Measurements from ENCODE around the gene SUN2. TPM values are rescaled to one million over a fixed set of nuclear protein-coding genes. Genes with fewer than 3 reads are reported as not detected.
A peak's percentile ranks its signal among the peaks of the same experiment; 100 is the strongest.

SUN2 gene
- polyA plus RNA-seq, 3 donors from 2014 or later: 444 to 668 (median 473) TPM

- DNase-seq: no peak
- H3K4me3 Mint-ChIP-seq: no peak overlapping the region
- H3K27ac Mint-ChIP-seq: peak overlapping the region in 5 of 6 donors; percentile 44 to 76 (median 61)
- peaks cover 25 to 42% of the 10 kb centered on the region in 2 donors for H3K4me1 Mint-ChIP-seq
- peaks cover 15 to 73% (median 31%) of the 10 kb centered on the region in 3 donors for H3K36me3 Mint-ChIP-seq
- H3K27me3 Mint-ChIP-seq (ENCODE audit: low read depth in 3 of 3): peaks cover 19 to 20% (median 19%) of the 10 kb centered on the region in 3 donors
- no peaks in the 10 kb centered on the region for H3K9me3 Mint-ChIP-seq
Measured at GRCh38 chr22:38741576-38741975, 14.2 kb downstream of the SUN2 start.

- peaks cover 25 to 47% of the 10 kb centered on the region in 2 donors for H3K4me1 Mint-ChIP-seq
- H3K27ac Mint-ChIP-seq: peak overlapping the region; percentile 44 to 76 (median 59)
- DNase-seq: no peak
- no peak overlapping the region for H3K4me3 Mint-ChIP-seq
- peaks cover 20 to 23% (median 20%) of the 10 kb centered on the region in 3 donors for H3K27me3 Mint-ChIP-seq (ENCODE audit: low read depth in 3 of 3)
- peaks cover 15 to 76% (median 31%) of the 10 kb centered on the region in 3 donors for H3K36me3 Mint-ChIP-seq
- H3K9me3 Mint-ChIP-seq: no peaks in the 10 kb centered on the region
Measured at GRCh38 chr22:38741166-38741565, 14.6 kb downstream of the SUN2 start.

GRCh38 chr22:38740754-38741153 is 15.0 kb downstream of the SUN2 start:
- no peaks in the 10 kb centered on the region for H3K9me3 Mint-ChIP-seq
- no peak overlapping the region for H3K4me3 Mint-ChIP-seq
- H3K27me3 Mint-ChIP-seq (ENCODE audit: low read depth in 3 of 3): peaks cover 23% of the 10 kb centered on the region in 3 donors
- H3K36me3 Mint-ChIP-seq: peaks cover 15 to 75% (median 31%) of the 10 kb centered on the region in 3 donors
- no peak for DNase-seq
- H3K4me1 Mint-ChIP-seq: peaks cover 30 to 48% of the 10 kb centered on the region in 2 donors
- H3K27ac Mint-ChIP-seq: peak overlapping the region; percentile 44 to 76 (median 56)

GRCh38 chr22:38740116-38740723 is 15.6 kb downstream of the SUN2 start:
- peaks cover 16 to 73% (median 30%) of the 10 kb centered on the region in 3 donors for H3K36me3 Mint-ChIP-seq
- no peaks in the 10 kb centered on the region for H3K9me3 Mint-ChIP-seq
- H3K27ac Mint-ChIP-seq: peak overlapping the region in 5 of 6 donors; percentile 20 to 67 (median 57)
- H3K4me1 Mint-ChIP-seq: peaks cover 30 to 48% of the 10 kb centered on the region in 2 donors
- no peak overlapping the region for H3K4me3 Mint-ChIP-seq
- peaks cover 23 to 27% (median 23%) of the 10 kb centered on the region in 3 donors for H3K27me3 Mint-ChIP-seq (ENCODE audit: low read depth in 3 of 3)
- no peak for DNase-seq

- Mint-ChIP-seq H3K27ac (peak overlapping the region in 5 of 6 donors; percentile 20 to 67 (median 57)), H3K4me1 (peaks cover 27 to 48% of the 10 kb centered on the region in 2 donors), H3K9me3 (no peaks in the 10 kb centered on the region), H3K36me3 (peaks cover 18 to 74% (median 24%) of the 10 kb centered on the region in 3 donors), H3K4me3 (no peak overlapping the region), H3K27me3 (ENCODE audit: low read depth in 3 of 3) (peaks cover 25 to 34% (median 27%) of the 10 kb centered on the region in 3 donors)
- DNase-seq: no peak
Measured at GRCh38 chr22:38739300-38740055, 16.3 kb downstream of the SUN2 start.

GRCh38 chr22:38738475-38739070 is 17.2 kb downstream of the SUN2 start:
- peaks cover 15 to 74% (median 23%) of the 10 kb centered on the region in 3 donors for H3K36me3 Mint-ChIP-seq
- DNase-seq: no peak
- peaks cover 30 to 50% of the 10 kb centered on the region in 2 donors for H3K4me1 Mint-ChIP-seq
- H3K4me3 Mint-ChIP-seq: peak overlapping the region in 1 of 5 donors; percentile 20
- H3K27me3 Mint-ChIP-seq (ENCODE audit: low read depth in 3 of 3): peaks cover 31 to 43% (median 34%) of the 10 kb centered on the region in 3 donors
- peak overlapping the region in 5 of 6 donors; percentile 69 to 89 (median 79) for H3K27ac Mint-ChIP-seq
- H3K9me3 Mint-ChIP-seq: no peaks in the 10 kb centered on the region

- Mint-ChIP-seq H3K36me3 (peaks cover 12 to 63% (median 20%) of the 10 kb centered on the region in 3 donors), H3K27me3 (ENCODE audit: low read depth in 3 of 3) (peaks cover 42 to 52% (median 42%) of the 10 kb centered on the region in 3 donors), H3K4me3 (no peak overlapping the region), H3K4me1 (peaks cover 31 to 57% of the 10 kb centered on the region in 2 donors), H3K27ac (peak overlapping the region; percentile 31 to 89 (median 80)), H3K9me3 (no peaks in the 10 kb centered on the region)
- DNase-seq: no peak
Measured at GRCh38 chr22:38737302-38738060, 18.3 kb downstream of the SUN2 start.

GRCh38 chr22:38736257-38736570 is 19.6 kb downstream of the SUN2 start:
- Mint-ChIP-seq H3K4me1 (peaks cover 33 to 57% of the 10 kb centered on the region in 2 donors), H3K9me3 (no peaks in the 10 kb centered on the region), H3K36me3 (peaks cover 6 to 52% (median 16%) of the 10 kb centered on the region in 3 donors)

GRCh38 chr22:38735465-38736256 is 20.1 kb downstream of the SUN2 start:
- Mint-ChIP-seq H3K4me1 (peaks cover 32 to 62% of the 10 kb centered on the region in 2 donors), H3K4me3 (no peak overlapping the region), H3K27me3 (ENCODE audit: low read depth in 3 of 3) (peaks cover 50 to 59% (median 59%) of the 10 kb centered on the region in 3 donors), H3K36me3 (peaks cover 3 to 46% (median 16%) of the 10 kb centered on the region in 3 donors), H3K27ac (peak overlapping the region; percentile 22 to 89 (median 83)), H3K9me3 (no peaks in the 10 kb centered on the region)
- no peak for DNase-seq

More at GRCh38 chr22:38736257-38736570, 19.6 kb downstream of the SUN2 start:
- Mint-ChIP-seq H3K27me3 (ENCODE audit: low read depth in 3 of 3) (peaks cover 47 to 58% (median 53%) of the 10 kb centered on the region in 3 donors), H3K4me3 (no peak overlapping the region), H3K27ac (peak overlapping the region; percentile 22 to 82 (median 61))
- DNase-seq: no peak

GRCh38 chr22:38735126-38735464 is 20.7 kb downstream of the SUN2 start:
- Mint-ChIP-seq H3K27ac (peak overlapping the region; percentile 45 to 89 (median 83)), H3K4me3 (peak overlapping the region in 1 of 5 donors; percentile 24), H3K9me3 (no peaks in the 10 kb centered on the region), H3K36me3 (peaks cover 3 to 49% (median 17%) of the 10 kb centered on the region in 3 donors), H3K27me3 (ENCODE audit: low read depth in 3 of 3) (peaks cover 53 to 63% (median 63%) of the 10 kb centered on the region in 3 donors), H3K4me1 (peaks cover 32 to 62% of the 10 kb centered on the region in 2 donors)
- no peak for DNase-seq

GRCh38 chr22:38734421-38735100 is 21.2 kb downstream of the SUN2 start:
- DNase-seq: no peak
- H3K27me3 Mint-ChIP-seq (ENCODE audit: low read depth in 3 of 3): peaks cover 53 to 67% (median 65%) of the 10 kb centered on the region in 3 donors
- H3K9me3 Mint-ChIP-seq: no peaks in the 10 kb centered on the region
- H3K4me1 Mint-ChIP-seq: peaks cover 30 to 58% of the 10 kb centered on the region in 2 donors
- H3K27ac Mint-ChIP-seq: peak overlapping the region; percentile 79 to 89 (median 83)
- peaks cover 3 to 49% (median 14%) of the 10 kb centered on the region in 3 donors for H3K36me3 Mint-ChIP-seq
- H3K4me3 Mint-ChIP-seq: peak overlapping the region in 1 of 5 donors; percentile 21
